NB4 (cell line): ENCODE results near the gene RAD51B.

Source experiments
- MYC ChIP-seq: IDR thresholded peaks from 2 replicates; pipeline ENCODE4 v1.6.1; 2011; ENCODE audit warnings: low read depth, low read length
- POLR2A ChIP-seq: IDR thresholded peaks from 2 replicates; pipeline ENCODE4 v1.6.1; 2011; ENCODE audit warnings: mild to moderate bottlenecking; ENCODE audit not compliant: insufficient read length; ENCODE audit errors: extremely low read depth
- TF ChIP-seq, protein P1 (sequence below): IDR thresholded peaks from one replicate; pipeline ENCODE4 v1.5.1; 2012; ENCODE audit warnings: low read depth, low read length
- TF ChIP-seq, protein P2 (sequence below): IDR thresholded peaks from 2 replicates; pipeline ENCODE4 v1.6.1; 2011; ENCODE audit warnings: low read depth, low read length

DNA sequence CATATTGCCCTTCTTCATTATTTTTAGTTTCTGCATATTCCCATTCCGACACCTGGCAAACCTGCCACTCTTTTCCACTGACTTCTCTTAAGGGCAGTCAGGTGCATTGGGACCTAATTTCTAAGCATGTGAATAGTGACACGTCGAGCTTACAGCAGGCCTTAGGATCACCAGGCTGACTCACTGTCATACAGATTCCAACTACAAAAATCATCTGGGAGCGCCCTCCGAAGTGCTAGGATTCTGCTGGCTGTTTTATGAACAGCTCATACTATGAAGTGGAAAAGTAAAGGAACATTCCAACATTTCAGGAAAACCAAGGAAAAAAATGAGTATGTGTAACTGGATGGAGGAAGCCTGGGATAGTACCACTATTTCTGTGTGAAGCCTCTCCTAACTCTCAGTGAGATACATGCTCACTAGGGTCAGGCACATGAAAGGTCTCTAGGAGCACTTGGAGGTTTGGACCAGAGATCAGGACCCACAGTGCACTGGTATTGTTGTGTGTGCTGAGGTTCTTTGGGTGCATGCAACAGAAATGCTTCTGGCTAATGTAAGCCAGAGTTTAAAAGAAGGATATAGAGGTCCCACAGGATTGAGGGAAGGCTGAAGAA lies 715.9 kb downstream of the RAD51B start:
- TF ChIP-seq, protein P1, sequence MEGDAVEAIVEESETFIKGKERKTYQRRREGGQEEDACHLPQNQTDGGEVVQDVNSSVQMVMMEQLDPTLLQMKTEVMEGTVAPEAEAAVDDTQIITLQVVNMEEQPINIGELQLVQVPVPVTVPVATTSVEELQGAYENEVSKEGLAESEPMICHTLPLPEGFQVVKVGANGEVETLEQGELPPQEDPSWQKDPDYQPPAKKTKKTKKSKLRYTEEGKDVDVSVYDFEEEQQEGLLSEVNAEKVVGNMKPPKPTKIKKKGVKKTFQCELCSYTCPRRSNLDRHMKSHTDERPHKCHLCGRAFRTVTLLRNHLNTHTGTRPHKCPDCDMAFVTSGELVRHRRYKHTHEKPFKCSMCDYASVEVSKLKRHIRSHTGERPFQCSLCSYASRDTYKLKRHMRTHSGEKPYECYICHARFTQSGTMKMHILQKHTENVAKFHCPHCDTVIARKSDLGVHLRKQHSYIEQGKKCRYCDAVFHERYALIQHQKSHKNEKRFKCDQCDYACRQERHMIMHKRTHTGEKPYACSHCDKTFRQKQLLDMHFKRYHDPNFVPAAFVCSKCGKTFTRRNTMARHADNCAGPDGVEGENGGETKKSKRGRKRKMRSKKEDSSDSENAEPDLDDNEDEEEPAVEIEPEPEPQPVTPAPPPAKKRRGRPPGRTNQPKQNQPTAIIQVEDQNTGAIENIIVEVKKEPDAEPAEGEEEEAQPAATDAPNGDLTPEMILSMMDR, result no peak
- TF ChIP-seq, protein P2, sequence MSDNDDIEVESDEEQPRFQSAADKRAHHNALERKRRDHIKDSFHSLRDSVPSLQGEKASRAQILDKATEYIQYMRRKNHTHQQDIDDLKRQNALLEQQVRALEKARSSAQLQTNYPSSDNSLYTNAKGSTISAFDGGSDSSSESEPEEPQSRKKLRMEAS, result no peak
- TF ChIP-seq POLR2A (no peak), MYC (no peak)
